Subcutaneous adipose tissue (tissue), 4 donors: ENCODE measurements around the gene LATS2. TPM values are rescaled to one million over a fixed set of nuclear protein-coding genes. Genes with fewer than 3 reads are reported as not detected.

Experiments used
- total RNA-seq, 4 donors: library from RNA; depleted of rRNA; stranded (reverse); fragments of >200 nt; gene quantifications; one replicate each; pipeline ENCODE4 v1.1.0, GENCODE V29; 2016
- TF ChIP-seq, protein P1 (sequence below): fragments of 450-650 bp; IDR thresholded peaks from one replicate; pipeline ENCODE4 v1.5.1; 2016; ENCODE audit warnings: low read depth, mild to moderate bottlenecking, control low read depth, antibody characterized with exemption, moderate library complexity

LATS2 gene
- total RNA-seq = 10 to 100 TPM; 29.0 to 31.8 (median 29.6) TPM

DNA sequence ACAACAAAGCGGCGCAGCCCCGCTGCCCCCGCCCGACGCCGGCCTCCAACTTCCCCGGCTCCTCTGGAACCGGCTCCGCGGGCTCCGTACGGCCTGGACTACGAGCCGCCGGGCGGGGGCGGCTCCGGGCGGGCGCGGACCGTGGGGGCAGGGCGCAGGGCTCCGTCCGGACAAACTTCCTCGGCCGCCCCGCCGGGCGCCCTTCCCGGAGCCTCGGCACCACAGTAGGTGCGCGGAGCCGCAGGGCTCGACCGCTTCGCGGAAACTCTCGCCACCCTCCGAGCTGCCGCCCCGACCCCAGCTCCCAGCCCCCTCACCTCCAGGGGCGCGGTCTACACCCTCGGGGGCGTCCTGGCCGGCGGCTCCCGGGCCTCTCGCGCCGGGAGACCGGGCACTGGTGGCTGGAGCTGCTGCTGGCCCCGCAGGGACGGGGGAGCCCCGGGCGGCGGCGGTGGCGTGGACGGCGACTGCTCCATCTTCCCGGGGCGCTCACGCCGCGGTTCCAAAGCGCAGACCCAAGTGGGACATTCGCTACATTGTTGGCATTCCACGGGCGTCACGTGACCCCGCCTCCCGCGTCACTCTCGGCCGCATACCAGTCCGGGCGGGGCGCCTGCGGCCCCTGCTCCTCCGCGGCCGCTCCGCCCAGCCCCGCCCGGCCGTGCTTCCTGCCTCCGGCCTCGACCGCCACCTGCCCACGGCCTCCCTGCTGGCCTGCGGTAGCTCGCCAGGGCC is at the start of gene LATS2:
Gene LATS2 (minus strand): TSS at position 558 of the 735 bp plus-strand sequence. CDS start 15,560 bp downstream, outside the sequence.
- TF ChIP-seq, protein P1, sequence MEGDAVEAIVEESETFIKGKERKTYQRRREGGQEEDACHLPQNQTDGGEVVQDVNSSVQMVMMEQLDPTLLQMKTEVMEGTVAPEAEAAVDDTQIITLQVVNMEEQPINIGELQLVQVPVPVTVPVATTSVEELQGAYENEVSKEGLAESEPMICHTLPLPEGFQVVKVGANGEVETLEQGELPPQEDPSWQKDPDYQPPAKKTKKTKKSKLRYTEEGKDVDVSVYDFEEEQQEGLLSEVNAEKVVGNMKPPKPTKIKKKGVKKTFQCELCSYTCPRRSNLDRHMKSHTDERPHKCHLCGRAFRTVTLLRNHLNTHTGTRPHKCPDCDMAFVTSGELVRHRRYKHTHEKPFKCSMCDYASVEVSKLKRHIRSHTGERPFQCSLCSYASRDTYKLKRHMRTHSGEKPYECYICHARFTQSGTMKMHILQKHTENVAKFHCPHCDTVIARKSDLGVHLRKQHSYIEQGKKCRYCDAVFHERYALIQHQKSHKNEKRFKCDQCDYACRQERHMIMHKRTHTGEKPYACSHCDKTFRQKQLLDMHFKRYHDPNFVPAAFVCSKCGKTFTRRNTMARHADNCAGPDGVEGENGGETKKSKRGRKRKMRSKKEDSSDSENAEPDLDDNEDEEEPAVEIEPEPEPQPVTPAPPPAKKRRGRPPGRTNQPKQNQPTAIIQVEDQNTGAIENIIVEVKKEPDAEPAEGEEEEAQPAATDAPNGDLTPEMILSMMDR = no peak

DNA sequence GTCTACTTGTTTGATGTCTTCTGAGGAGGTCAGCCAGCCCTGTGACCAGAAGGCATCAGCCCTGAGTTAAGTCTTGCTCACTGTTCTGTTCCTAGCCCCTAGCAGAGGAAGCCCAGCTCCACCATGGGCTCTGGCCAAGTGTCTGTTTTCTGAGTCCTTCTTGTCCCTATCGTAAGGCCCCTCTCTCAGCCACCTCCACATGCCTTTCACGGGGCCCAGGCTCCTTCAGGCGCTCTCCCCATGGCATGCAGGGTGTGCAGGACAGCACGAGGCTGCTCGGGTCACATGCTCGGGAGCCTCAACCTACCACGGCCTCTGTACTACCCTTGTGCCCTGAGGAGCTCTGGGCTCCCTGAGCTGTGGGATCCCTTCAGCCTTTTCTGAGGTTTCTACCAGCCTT is 47.8 kb upstream of the LATS2 start:
- TF ChIP-seq, protein P1 = no peak

DNA sequence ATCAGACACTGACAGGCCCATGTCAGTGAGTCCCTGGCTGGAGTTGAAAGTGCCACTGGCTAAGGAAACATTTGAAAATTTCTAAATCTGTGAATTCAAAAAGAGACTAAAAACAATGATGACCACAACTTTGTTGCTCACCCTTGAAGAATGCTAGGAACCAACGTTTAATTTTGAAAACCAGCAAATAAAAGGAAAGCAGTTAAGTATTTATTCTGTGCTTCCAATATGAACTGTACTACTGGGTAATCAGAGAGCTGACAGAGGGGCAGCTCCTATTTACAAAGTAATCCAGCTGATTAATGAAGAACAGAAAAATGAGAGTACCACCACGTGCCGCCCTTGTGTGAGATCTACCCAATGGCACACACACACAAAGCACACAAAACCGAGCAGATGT is 44.7 kb upstream of the LATS2 start:
- TF ChIP-seq, protein P1 = no peak

DNA sequence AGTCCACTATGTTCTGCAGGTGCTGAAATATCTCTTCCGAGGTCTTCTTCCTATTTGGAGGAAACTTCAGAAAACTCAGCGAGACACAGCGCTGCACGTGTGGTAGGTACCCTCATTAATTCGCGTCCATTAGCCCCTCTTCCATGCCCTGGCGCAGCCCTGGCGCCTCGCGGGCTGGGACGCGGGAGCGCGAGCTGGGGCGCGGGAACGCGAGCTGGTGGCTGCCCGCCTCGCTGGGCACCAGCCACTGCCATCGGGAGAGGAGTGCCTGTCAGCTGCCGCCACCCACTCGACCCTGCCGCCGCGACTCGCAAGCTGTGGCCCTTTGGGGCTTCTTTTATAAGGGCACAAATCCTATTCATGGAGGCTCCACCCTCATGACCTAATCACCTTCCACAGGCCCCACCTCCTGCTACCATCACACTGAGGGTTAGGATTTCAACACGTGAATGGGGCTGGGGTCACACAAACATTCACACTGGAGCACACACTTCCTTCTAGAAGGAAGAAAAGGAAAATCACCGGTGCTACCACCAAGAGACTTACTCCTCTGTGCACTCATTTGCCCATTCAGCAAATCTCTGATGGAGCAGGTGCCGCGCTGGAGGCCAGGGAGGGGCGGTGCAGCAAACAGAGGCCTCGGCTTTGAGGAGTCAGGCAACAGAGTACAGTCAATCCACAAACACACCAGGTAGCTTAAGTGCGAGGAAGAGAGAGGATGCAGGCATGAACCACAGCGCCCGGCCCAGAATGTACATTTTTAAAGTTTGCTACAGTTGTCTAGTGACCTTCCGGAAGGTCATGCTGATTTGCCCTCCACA is 43.0 kb upstream of the LATS2 start:
- TF ChIP-seq, protein P1 = no peak

DNA sequence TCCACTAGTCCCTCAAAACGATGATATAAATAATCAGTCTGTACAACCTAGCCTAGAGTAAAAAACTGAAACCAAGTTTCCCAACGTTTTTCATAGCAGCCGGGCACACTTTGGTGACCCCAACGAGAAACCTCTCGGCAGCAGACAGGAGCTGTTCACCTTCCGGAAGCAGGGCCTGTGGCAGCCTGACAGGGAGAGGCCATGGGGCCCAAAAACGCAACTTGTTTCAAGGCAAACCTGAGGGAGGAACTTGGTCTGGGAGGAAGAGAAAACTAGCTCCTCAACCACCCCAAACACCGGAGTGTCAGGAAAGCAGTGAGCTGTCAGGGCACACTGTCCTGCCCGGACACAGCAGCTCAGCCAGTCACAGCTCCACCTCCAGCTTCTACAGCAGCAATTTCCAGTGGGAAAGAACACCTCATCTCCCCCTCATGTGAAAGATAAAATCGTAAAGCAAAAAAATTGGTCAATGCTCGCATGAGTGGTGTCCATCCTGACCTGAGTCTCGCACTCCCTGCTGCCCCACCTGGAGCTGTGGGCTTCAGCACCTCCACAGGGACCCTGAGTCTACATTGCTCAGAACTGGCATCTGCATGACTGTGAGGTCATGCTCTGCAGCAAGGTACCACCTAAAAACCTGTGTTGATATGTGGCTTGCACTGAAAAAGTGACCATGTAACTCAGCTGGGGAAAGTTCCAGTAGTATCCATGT is 40.6 kb upstream of the LATS2 start:
- TF ChIP-seq, protein P1 = no peak

DNA sequence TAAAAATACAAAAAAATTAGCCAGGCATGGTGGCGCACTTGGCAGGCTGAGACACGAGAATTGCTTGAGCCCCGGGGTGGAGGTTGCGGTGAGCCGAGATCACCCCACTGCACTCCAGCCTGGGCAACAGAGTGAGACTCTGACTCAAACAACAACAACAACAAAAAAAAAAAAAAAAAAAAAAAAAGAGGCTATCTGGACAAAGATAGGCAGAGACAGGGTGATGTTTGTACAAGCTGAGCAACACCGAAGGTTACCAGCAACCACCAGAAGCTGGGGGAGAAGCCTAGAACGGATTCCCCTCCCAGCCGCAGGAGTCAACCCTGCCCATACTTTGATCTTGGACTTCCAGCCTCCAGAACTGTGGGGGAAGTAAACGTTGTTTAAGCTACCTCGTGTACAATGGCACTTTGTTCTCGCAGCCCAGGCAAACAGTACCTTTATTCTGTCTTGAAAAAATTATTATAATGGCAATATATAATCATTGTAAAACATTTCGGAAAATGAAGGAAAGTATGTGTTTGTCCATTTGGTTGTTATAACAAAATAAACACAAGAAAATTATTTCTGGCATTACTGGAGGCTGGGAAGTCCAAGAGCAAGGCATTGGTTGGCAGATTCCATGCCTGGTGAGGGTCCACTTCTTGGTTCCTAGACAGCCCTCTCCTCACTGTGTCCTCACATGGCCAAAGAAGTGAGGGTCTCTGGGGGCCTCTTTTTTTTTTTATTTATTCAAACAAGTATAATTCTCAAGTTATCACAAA is 39.8 kb upstream of the LATS2 start:
- TF ChIP-seq, protein P1 = no peak
